ENCODE results near the gene PARP8.

PARP8 gene

DNA sequence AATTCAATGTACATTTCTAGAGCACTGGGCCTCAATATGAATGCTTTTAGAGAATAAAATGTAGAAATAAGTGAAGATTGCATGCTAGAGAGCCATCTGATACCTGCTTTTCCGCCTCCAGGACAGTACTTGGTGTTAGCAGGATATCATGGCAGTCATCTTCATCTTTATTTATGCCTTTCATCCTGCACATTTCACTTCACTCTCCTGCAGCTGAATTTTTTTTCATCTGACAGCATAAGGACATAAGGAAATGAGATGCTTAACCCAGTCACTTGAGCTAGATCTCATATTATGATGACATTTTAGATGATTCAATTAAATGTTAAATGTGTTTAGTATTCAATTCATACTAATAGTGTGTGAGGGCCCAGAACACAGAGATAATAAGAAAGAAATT is 162.6 kb downstream of the PARP8 start:
- no peak for TF ChIP-seq CTCF (IDR thresholded peaks at IDR 0.05; ENCODE audit: insufficient read depth, low read length, poor library complexity, severe bottlenecking)
- DNase-seq (ENCODE audit: extremely low read depth, insufficient read length) = no peak
- Histone ChIP-seq H3K36me3 (ENCODE audit: control insufficient read depth, insufficient read depth, low read length) (no peaks in the 10 kb centered on the region; the same call in 1 of the 2 replicates), H3K4me3 (replicated peaks; ENCODE audit: low read depth, low read length) (no peak overlapping the region), H3K27me3 (replicated peaks; ENCODE audit: control insufficient read depth, insufficient read depth, low read length) (no peaks in the 10 kb centered on the region)

DNA sequence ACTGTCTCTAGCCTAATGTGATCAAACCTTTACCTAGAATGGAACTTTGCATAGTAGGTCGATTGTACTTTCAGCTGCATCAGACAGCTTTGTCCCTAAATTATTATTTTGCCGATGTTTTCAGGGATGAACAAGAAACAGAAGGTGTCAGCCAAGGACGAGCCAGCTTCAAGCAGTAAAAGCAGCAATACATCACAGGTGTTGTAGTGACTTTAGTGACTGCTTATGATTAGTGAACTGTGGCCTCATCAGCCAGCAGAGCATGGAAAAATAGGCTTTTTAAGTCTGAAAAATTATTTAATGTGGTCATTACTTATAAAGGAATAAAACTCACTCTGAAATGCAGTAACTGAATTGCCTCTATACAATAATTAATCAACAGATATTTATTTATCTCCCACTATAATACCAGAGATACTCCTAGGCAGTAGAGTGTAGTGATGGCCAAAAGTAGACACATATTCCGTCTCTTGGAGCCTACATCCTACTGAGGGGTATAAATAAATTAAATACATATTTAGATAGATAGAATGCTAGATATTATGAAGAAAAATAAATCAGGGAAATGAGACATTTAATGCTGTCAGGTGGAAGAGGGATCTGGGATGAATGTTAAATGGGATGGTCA is 166.3 kb downstream of the PARP8 start:
- Histone ChIP-seq H3K4me3 (replicated peaks; ENCODE audit: low read depth, low read length) (no peak overlapping the region), H3K36me3 (ENCODE audit: control insufficient read depth, insufficient read depth, low read length) (no peaks in the 10 kb centered on the region; the same call in 1 of the 2 replicates), H3K27me3 (replicated peaks; ENCODE audit: control insufficient read depth, insufficient read depth, low read length) (no peaks in the 10 kb centered on the region)
- DNase-seq (ENCODE audit: extremely low read depth, insufficient read length) = no peak
- no peak for TF ChIP-seq CTCF (IDR thresholded peaks at IDR 0.05; ENCODE audit: insufficient read depth, low read length, poor library complexity, severe bottlenecking)

DNA sequence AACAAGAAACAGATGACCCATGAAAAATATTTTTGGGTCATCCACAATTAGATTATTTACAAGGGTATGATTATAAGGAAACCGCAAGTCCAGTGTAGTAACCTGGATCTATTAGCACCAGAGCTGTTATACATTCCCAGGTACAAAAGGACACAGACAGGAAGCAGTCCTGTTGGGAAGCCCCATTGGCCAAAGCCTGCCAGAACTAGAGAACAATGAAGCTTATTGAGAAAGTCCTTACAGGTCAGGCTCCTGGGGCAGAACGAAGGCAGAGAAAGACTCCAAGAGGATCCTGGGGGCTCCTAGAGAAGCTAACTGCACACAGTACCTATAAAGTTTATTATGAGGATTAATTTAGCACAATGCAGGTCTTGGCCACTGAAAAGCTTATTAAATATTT is 169.9 kb downstream of the PARP8 start:
- H3K27me3 ChIP-seq (replicated peaks; ENCODE audit: control insufficient read depth, insufficient read depth, low read length) = no peaks in the 10 kb centered on the region
- no peak for DNase-seq (ENCODE audit: extremely low read depth, insufficient read length)
- H3K4me3 ChIP-seq (replicated peaks; ENCODE audit: low read depth, low read length) = no peak overlapping the region
- no peak for TF ChIP-seq CTCF (IDR thresholded peaks at IDR 0.05; ENCODE audit: insufficient read depth, low read length, poor library complexity, severe bottlenecking)
- H3K36me3 ChIP-seq (ENCODE audit: control insufficient read depth, insufficient read depth, low read length) = no peaks in the 10 kb centered on the region; the same call in 1 of the 2 replicates

GRCh38 chr5:50839472-50839871 is 173.0 kb downstream of the PARP8 start:
- H3K36me3 ChIP-seq (ENCODE audit: control insufficient read depth, insufficient read depth, low read length) = no peaks in the 10 kb centered on the region; the same call in none of the 2 replicates
- no peak overlapping the region for H3K4me3 ChIP-seq (replicated peaks; ENCODE audit: low read depth, low read length)
- no peak for TF ChIP-seq CTCF (IDR thresholded peaks at IDR 0.05; ENCODE audit: insufficient read depth, low read length, poor library complexity, severe bottlenecking)
- H3K27me3 ChIP-seq (replicated peaks; ENCODE audit: control insufficient read depth, insufficient read depth, low read length) = no peaks in the 10 kb centered on the region
- DNase-seq (ENCODE audit: extremely low read depth, insufficient read length) = no peak

DNA sequence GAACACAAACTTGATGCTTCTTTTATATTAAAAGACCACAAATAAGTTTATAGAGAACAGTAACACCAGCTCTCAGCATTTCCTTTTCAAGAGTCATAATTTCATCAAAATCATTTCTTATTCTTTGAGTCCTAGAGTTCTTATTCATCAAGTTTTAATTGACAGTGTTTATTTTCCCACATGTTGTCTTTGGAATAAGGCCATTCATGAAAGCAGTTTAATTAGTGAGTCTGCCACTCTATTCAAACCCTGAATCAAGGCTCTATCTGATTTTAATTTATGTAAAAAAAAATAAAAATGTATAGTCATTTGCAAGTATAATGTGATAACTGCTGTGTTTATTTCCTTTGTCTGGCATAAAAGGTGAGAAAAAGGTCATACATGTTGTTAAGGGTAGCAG is 176.7 kb downstream of the PARP8 start:
- no peak for TF ChIP-seq CTCF (IDR thresholded peaks at IDR 0.05; ENCODE audit: insufficient read depth, low read length, poor library complexity, severe bottlenecking)
- Histone ChIP-seq H3K36me3 (ENCODE audit: control insufficient read depth, insufficient read depth, low read length) (no peaks in the 10 kb centered on the region; the same call in 1 of the 2 replicates), H3K27me3 (replicated peaks; ENCODE audit: control insufficient read depth, insufficient read depth, low read length) (no peaks in the 10 kb centered on the region), H3K4me3 (replicated peaks; ENCODE audit: low read depth, low read length) (no peak overlapping the region)
- DNase-seq (ENCODE audit: extremely low read depth, insufficient read length) = no peak

GRCh38 chr5:50846261-50846660 is 179.8 kb downstream of the PARP8 start:
- DNase-seq (ENCODE audit: extremely low read depth, insufficient read length) = no peak
- H3K4me3 ChIP-seq (replicated peaks; ENCODE audit: low read depth, low read length) = no peak overlapping the region
- no peak for TF ChIP-seq CTCF (IDR thresholded peaks at IDR 0.05; ENCODE audit: insufficient read depth, low read length, poor library complexity, severe bottlenecking)
- H3K27me3 ChIP-seq (replicated peaks; ENCODE audit: control insufficient read depth, insufficient read depth, low read length) = no peaks in the 10 kb centered on the region
- no peaks in the 10 kb centered on the region; the same call in 1 of the 2 replicates for H3K36me3 ChIP-seq (ENCODE audit: control insufficient read depth, insufficient read depth, low read length)

Measured in GM06990 (cell line).